Ectodermal cell (in vitro differentiated cells): Measurements from ENCODE around the gene MARVELD2. TPM values are rescaled to one million over a fixed set of nuclear protein-coding genes. Genes with fewer than 3 reads are reported as not detected.
"Not testable (repeated sequence)": the region's sequence is repeated elsewhere in the genome, so short reads cannot be mapped to it uniquely, and the experiment has no call there.

Experiments used
- H3K27ac ChIP-seq: 2 replicates; pipeline ENCODE4 v1.7.0; 2013; ENCODE audit warnings: mild to moderate bottlenecking, low read depth, low read length; ENCODE audit not compliant: insufficient read depth, poor library complexity, severe bottlenecking
- H3K27me3 ChIP-seq: 2 replicates; pipeline ENCODE4 v1.7.0; 2013; ENCODE audit warnings: mild to moderate bottlenecking, low read length; ENCODE audit not compliant: insufficient read depth, control insufficient read depth, poor library complexity, severe bottlenecking
- H3K36me3 ChIP-seq: one replicate; pipeline ENCODE4 v1.7.0; 2013; ENCODE audit warnings: low read length; ENCODE audit not compliant: control insufficient read depth, insufficient read depth
- H3K4me1 ChIP-seq: one replicate; pipeline ENCODE4 v1.7.0; 2013; ENCODE audit warnings: low read length; ENCODE audit not compliant: control insufficient read depth, insufficient read depth
- H3K4me3 ChIP-seq: 2 replicates; pipeline ENCODE4 v1.7.0; 2013; ENCODE audit warnings: low read depth, low read length, control low read depth; ENCODE audit not compliant: insufficient read depth
- H3K9me3 ChIP-seq: 2 replicates; pipeline ENCODE4 v1.7.0; 2013; ENCODE audit warnings: mild to moderate bottlenecking, low read length, moderate library complexity; ENCODE audit not compliant: control insufficient read depth
- WGBS, 2 experiments: methylation state at CpG; one replicate each; pipeline ENCODE4 v1.1.7; 2013; ENCODE audit warnings: missing lambda C conversion rate in 2 of 2; 5-methylcytosine and 5-hydroxymethylcytosine counted together
- polyA plus RNA-seq, 4 experiments: library from polyadenylated mRNA; stranded (reverse); fragments of 50-300 nt; gene quantifications; one replicate each; pipeline ENCODE4 v1.2.3, GENCODE V29; 2013

The MARVELD2 gene
- 6.4 TPM for polyA plus RNA-seq (2013, experiment 1 of 4)
- polyA plus RNA-seq (2013, experiment 2 of 4) = 8.8 TPM
- 4.1 TPM for polyA plus RNA-seq (2013, experiment 3 of 4)
- 4.1 TPM for polyA plus RNA-seq (2013, experiment 4 of 4)

- Histone ChIP-seq H3K27me3 (peaks cover 20% of the 10 kb centered on the region), H3K27ac (no peak within 1 kb of the TSS), H3K4me1 (no peaks in the 10 kb centered on the region), H3K36me3 (peaks cover 6% of the 10 kb centered on the region), H3K4me3 (peak within 1 kb of the TSS; percentile 69), H3K9me3 (no peaks in the 10 kb centered on the region)
- 1% methylated on average over 78 of the region's 78 CpGs for WGBS, 2 experiments
These were observed at the start of gene MARVELD2 for GRCh38 chr5:69414885-69415583. MARVELD2 (plus strand) TSS chr5:69415116; CDS start chr5:69419386, 4,270 bp downstream.

- 88 to 92% methylated on average over 11 of the region's 11 CpGs for WGBS, 2 experiments
- H3K4me1 ChIP-seq = no peaks in the 10 kb centered on the region
- H3K9me3 ChIP-seq = no peaks in the 10 kb centered on the region
- H3K27ac ChIP-seq = no peak overlapping the region
- H3K27me3 ChIP-seq = no peaks in the 10 kb centered on the region
- peak overlapping the region; percentile 92 for H3K4me3 ChIP-seq
- peaks cover 9% of the 10 kb centered on the region for H3K36me3 ChIP-seq
These were observed 47.1 kb upstream of the MARVELD2 start for GRCh38 chr5:69367697-69368279.

GRCh38 chr5:69368458-69369339 is 46.2 kb upstream of the MARVELD2 start:
- Histone ChIP-seq H3K36me3 (peaks cover 9% of the 10 kb centered on the region), H3K27me3 (no peaks in the 10 kb centered on the region), H3K9me3 (no peaks in the 10 kb centered on the region), H3K4me3 (peak overlapping the region; percentile 92), H3K4me1 (no peaks in the 10 kb centered on the region), H3K27ac (peak overlapping the region; percentile 99)
- 2 to 3% methylated on average over 38 of the region's 39 CpGs for WGBS, 2 experiments

- Histone ChIP-seq H3K4me1 (no peaks in the 10 kb centered on the region), H3K9me3 (no peaks in the 10 kb centered on the region), H3K36me3 (peaks cover 8% of the 10 kb centered on the region), H3K27ac (peak within 1 kb of the TSS; percentile 99), H3K27me3 (no peaks in the 10 kb centered on the region), H3K4me3 (peak within 1 kb of the TSS; percentile 92)
- 0% methylated on average over 66 of the region's 66 CpGs for WGBS, 2 experiments
These were observed 45.4 kb upstream of the MARVELD2 start, which contains the start of the genes AK6, RAD17 and TAF9 for GRCh38 chr5:69369340-69370121. AK6 (minus strand) TSS chr5:69369520; CDS start chr5:69369490, 30 bp downstream. RAD17 (plus strand) TSS chr5:69369818; CDS start chr5:69372209, 2,391 bp downstream. TAF9 (minus strand) TSS chr5:69369520; CDS start chr5:69365737, 3,783 bp downstream.

GRCh38 chr5:69370335-69370734 is 44.6 kb upstream of the MARVELD2 start:
- H3K4me1 ChIP-seq, H3K27ac ChIP-seq, H3K36me3 ChIP-seq, H3K27me3 ChIP-seq, H3K9me3 ChIP-seq: not testable (repeated sequence)
- H3K4me3 ChIP-seq = peak overlapping the region; percentile 92
- WGBS, 2 experiments = 4 to 6% methylated on average over 16 of the region's 16 CpGs

- 86 to 96% methylated on average over 5 of the region's 5 CpGs for WGBS, 2 experiments
- no peaks in the 10 kb centered on the region for H3K4me1 ChIP-seq
- H3K27ac ChIP-seq = no peak overlapping the region
- no peaks in the 10 kb centered on the region for H3K9me3 ChIP-seq
- no peak overlapping the region for H3K4me3 ChIP-seq
- no peaks in the 10 kb centered on the region for H3K27me3 ChIP-seq
- peaks cover 13% of the 10 kb centered on the region for H3K36me3 ChIP-seq
These were observed 42.5 kb upstream of the MARVELD2 start for GRCh38 chr5:69372394-69372793.

- no peaks in the 10 kb centered on the region for H3K27me3 ChIP-seq
- no peak overlapping the region for H3K4me3 ChIP-seq
- no peaks in the 10 kb centered on the region for H3K4me1 ChIP-seq
- no peak overlapping the region for H3K27ac ChIP-seq
- H3K9me3 ChIP-seq = no peaks in the 10 kb centered on the region
- H3K36me3 ChIP-seq = peaks cover 13% of the 10 kb centered on the region
- 98% methylated on average over 4 of the region's 4 CpGs for WGBS, 2 experiments
These were observed 39.9 kb upstream of the MARVELD2 start for GRCh38 chr5:69374911-69375446.

- Histone ChIP-seq H3K36me3 (peaks cover 24% of the 10 kb centered on the region), H3K4me3 (no peak overlapping the region), H3K27me3 (no peaks in the 10 kb centered on the region), H3K4me1 (no peaks in the 10 kb centered on the region), H3K27ac (no peak overlapping the region), H3K9me3 (no peaks in the 10 kb centered on the region)
These were observed 36.5 kb upstream of the MARVELD2 start for GRCh38 chr5:69378376-69378775.

GRCh38 chr5:69404659-69405330 is 10.1 kb upstream of the MARVELD2 start:
- H3K4me3 ChIP-seq = no peak overlapping the region
- H3K27ac ChIP-seq = no peak overlapping the region
- no peaks in the 10 kb centered on the region for H3K27me3 ChIP-seq
- WGBS, 2 experiments = 94 to 95% methylated on average over 15 of the region's 15 CpGs
- peaks cover 13% of the 10 kb centered on the region for H3K36me3 ChIP-seq
- H3K4me1 ChIP-seq = no peaks in the 10 kb centered on the region
- no peaks in the 10 kb centered on the region for H3K9me3 ChIP-seq
